Activated CD8-positive, alpha-beta memory T cell treated with anti-CD3 and anti-CD28 coated beads for 4 hours (primary cell): ENCODE data around the gene INSYN2B.
"Not testable (repeated sequence)": the region's sequence is repeated elsewhere in the genome, so short reads cannot be mapped to it uniquely, and the experiment has no call there.

Source experiments
- DNase-seq, 2 donors: peaks; one replicate each; pipeline ENCODE4 v3.0.0-alpha.2; 2020; ENCODE audit warnings: low read depth in 2 of 2

The INSYN2B gene

GRCh38 chr5:169973056-169973455, 7.2 kb downstream of the INSYN2B start:
- no peak for DNase-seq

- no peak for DNase-seq
These were observed 8.5 kb downstream of the INSYN2B start for GRCh38 chr5:169971780-169972179.

- no peak for DNase-seq
These were observed 9.2 kb downstream of the INSYN2B start for GRCh38 chr5:169970911-169971765.

GRCh38 chr5:169970339-169970738, 10.0 kb downstream of the INSYN2B start:
- no peak for DNase-seq

GRCh38 chr5:169964246-169964645, 16.0 kb downstream of the INSYN2B start:
- no peak for DNase-seq

- DNase-seq: no peak
These were observed 19.6 kb downstream of the INSYN2B start for GRCh38 chr5:169960659-169961058.

GRCh38 chr5:169958278-169958677, 22.0 kb downstream of the INSYN2B start:
- DNase-seq: no peak

GRCh38 chr5:169956756-169957155, 23.5 kb downstream of the INSYN2B start:
- DNase-seq: no peak

GRCh38 chr5:169956126-169956525, 24.2 kb downstream of the INSYN2B start:
- DNase-seq: no peak

GRCh38 chr5:169954786-169955185, 25.5 kb downstream of the INSYN2B start:
- no peak for DNase-seq

- DNase-seq: not testable (repeated sequence)
These were observed 27.1 kb downstream of the INSYN2B start for GRCh38 chr5:169953196-169953595.

GRCh38 chr5:169950333-169950732, 30.0 kb downstream of the INSYN2B start:
- DNase-seq: no peak

- no peak for DNase-seq
These were observed 33.5 kb downstream of the INSYN2B start for GRCh38 chr5:169946743-169947295.

GRCh38 chr5:169945831-169946261, 34.4 kb downstream of the INSYN2B start:
- no peak for DNase-seq

GRCh38 chr5:169944922-169945680, 35.2 kb downstream of the INSYN2B start:
- DNase-seq: no peak

- DNase-seq: no peak
These were observed 36.2 kb downstream of the INSYN2B start for GRCh38 chr5:169944115-169944514.

- DNase-seq: no peak
These were observed 37.3 kb downstream of the INSYN2B start for GRCh38 chr5:169943026-169943425.

- no peak for DNase-seq
These were observed 38.1 kb downstream of the INSYN2B start for GRCh38 chr5:169942181-169942580.

GRCh38 chr5:169941542-169941941, 38.8 kb downstream of the INSYN2B start:
- no peak for DNase-seq

GRCh38 chr5:169939731-169940130, 40.6 kb downstream of the INSYN2B start:
- DNase-seq: no peak

GRCh38 chr5:169938439-169938838, 41.9 kb downstream of the INSYN2B start:
- no peak for DNase-seq

GRCh38 chr5:169935762-169936161, 44.5 kb downstream of the INSYN2B start:
- no peak for DNase-seq

- DNase-seq: no peak
These were observed 45.3 kb downstream of the INSYN2B start for GRCh38 chr5:169934990-169935389.
